Activated T-cell treated with anti-CD3 and anti-CD28 coated beads for 48 hours (primary cell): ENCODE results near the gene SIK1.
"Not testable (repeated sequence)": the region's sequence is repeated elsewhere in the genome, so short reads cannot be mapped to it uniquely, and the experiment has no call there.

ENCODE experiments used
- DNase-seq: peaks from one replicate; pipeline ENCODE4 v3.0.0-alpha.2; 2020; ENCODE audit warnings: low read depth

The SIK1 gene

DNA sequence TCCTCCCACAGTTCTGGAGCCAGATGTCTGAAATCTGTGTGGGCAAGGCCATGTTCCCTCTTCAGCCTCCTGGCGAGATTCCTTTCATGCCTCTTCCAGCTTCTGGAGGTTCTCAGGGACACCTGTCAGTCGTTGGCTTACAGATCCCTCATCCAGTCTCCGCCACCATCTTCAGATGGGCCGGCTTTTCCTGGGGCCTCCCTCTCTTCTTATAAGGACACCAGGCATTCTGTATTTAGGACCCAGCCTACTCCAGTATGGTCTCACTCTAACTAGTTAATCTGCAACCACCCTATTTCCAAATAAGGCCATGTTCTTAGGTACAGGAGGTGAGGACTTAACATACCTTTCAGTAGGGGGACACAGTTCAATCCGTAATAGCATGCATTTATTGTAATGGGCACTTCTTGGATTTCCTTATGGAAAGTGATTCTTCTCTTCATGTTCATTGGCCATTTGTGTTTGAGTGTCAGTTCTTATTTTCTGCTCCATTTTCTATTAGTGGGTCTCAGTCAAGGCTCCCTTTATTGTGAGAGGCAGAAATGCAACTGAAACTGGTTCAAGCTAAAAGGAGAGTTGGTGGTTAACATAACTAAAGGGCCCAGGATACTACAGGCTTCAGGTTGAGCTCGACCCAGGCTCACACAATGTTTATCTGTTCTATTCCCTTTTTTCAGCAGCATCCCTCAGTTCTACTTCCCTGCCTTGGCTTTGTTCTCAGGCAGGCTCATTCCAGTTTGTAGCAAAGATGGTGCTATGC is 12.6 kb upstream of the SIK1 start:
- not testable (repeated sequence) for DNase-seq

DNA sequence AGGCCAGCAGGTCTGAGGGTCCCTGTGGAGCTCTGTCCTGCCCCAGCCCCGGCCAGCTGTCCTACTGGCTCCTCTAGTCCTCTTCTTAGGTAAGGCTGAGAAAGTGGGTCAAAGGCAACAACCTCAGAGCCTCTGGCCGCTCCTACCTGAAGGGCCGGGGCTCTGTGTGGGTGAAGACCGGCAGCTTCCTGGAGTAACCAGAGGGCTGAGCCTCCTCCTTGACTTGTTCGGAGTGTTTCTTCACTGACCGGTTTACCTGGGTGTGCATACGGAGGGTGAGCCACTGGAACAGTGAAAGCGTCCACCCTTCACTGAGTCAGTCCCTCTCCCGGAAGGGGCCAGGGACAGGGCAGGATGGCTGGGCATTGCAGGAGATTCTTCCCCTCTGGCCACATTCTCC is 9.3 kb upstream of the SIK1 start:
- not testable (repeated sequence) for DNase-seq

DNA sequence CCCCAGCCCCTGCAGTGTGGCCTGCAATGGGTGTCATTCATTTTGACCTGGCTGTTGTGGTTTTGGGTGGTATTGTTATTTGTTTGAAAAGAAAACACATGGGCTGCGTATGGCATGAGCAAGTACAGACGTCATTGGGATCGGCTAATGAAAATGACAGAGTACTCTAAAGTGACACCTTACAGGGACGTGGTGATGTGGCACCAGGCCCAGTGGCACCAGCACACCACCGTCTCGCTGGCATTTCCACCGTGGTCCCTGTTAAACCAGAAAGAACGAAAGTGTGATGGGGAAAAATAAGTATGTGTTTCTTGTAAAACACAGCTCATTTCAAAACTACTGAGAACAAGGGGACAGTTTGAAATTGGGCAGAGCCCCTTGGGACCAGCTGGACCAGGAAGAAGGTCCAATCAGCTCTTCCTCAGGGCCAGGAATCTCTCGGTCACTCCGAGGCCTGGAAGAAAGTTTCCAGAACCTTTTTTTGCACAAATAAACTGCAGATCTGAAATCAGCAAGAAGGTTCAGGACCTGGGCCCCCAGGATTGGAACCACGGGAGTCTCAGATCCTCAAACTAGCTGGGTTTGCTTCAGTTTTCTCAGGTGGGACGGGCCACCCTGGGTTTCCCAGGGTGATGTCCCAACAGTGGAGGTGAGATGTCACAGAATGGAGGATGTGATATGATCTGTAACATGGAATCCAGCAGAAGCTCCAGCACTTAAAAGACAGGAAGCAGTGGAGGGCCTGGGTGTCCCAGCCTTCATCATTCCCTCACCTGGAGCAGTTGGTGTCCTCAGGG is 6.6 kb upstream of the SIK1 start:
- DNase-seq, result not testable (repeated sequence)

DNA sequence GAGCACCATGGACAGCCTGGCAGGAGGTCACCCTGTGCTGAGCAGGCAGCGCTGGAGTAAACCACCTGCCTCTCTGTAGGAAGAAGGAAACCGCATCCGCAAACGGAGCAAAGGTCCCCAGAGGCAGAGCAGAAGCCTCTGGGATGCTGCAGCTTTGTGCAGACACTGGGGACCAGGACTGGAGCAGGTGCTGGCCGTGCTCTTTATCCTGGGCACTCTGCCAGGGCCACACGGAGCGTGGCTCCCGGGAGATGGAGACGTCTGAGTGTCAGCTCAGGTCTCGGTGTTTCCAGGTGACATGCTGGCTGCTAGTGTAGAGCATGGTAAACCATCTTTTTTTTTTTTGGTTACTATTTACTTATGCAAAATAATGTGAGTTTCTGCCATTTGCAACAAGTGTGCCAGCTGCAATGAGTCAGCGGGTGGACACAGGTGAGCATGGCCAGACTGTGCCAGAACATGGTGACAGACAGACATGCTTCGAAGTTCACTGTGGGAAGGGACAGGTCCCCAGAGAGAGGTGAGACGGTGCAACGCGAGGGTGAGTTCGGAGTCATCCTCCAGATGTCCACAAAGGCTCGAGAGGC is 4.0 kb upstream of the SIK1 start:
- DNase-seq, result not testable (repeated sequence)

DNA sequence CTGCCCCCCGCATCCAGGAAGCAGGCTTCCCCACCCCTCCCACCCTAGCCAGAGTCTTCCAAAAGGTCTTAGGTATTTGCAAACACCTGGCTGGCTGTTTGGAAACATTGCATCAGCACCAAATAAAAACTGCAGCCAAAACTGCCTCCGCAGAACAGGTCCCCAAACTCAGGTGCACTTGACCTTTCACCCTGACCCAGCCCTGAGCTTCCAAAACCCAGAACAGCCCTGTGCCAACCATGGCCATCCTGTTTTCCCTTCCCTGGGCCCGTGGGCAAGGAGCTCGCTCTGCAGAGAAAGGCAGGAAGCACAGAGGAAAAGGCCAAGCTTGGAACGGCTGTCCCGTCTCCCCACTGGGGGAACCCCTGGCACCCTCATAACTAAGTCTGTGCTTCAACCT is 2.0 kb upstream of the SIK1 start:
- DNase-seq, result not testable (repeated sequence)

DNA sequence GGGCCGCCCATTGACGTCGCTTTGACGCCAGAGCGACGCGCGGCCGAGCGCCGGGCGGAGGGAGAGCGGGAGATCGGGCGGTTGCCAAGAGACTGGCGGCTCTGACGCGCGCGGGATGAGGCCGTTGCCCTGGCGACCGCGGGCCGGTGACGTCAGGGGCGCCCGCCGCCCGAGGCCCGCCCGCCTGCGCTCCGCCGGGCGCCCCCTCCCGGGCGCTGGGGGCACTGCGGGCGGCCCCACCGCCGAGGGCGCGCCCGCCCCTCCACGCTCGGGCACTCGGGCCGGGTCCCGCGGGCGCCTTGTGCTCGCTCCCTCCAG is 270 bp upstream of the SIK1 start:
- not testable (repeated sequence) for DNase-seq

DNA sequence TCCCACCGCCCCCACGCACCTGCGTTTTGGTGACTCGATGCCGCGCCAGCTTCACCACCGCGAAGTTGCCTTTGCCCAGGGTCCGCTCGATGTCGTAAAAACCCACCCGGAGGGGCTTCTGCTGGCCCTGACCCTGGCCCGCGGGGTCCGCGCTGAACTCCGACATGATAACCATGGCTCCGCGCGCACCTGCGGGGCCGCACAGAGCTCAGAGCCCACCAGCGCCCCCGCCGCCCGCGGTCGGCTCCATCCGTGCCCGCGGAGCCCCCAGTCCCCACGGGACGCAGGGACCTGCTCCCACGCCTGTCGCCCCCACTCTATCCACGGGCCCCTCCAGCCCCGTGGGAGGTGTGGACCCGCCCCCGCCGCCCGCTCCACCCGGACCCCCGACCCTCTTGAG is 927 bp downstream of the SIK1 start:
- DNase-seq, result not testable (repeated sequence)

DNA sequence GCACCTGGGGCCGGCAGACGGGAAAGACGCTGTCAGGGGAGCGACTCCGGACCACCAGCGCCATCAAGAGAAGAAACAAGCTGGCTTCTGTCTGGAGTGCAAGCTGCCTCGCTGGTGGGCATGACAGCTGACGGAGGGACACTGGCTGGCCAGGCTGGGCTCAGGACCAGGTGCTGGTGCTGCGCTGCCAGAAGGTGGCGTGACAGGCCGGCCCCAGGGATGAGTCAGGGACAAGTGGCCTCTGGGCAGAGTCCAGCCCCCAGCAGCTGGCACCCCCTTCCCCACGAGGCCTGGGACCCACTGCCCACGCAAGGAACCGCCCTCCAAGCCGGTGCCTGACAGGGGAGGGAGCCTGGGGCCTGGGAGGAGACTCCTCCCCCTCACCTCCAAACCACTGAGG is 7.5 kb downstream of the SIK1 start:
- DNase-seq, result not testable (repeated sequence)

DNA sequence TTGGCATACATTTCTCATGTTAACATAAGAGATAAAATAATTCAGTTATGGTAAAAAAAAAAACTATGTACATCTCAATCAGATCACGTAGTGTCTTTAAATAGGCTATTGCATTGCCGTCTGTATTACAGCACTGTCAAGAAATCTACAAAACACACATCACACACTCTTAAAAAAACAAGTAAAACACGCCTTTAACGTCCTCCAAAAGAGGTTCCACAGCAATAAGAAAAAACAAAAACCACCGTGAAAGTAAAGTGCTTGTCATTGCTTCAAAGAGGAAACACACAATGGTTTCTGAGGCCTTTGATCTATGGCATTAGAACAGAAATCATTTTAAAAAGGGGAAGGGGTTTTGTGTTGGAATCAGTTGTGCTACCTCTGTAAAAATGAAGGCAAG is 12.4 kb downstream of the SIK1 start:
- DNase-seq, result not testable (repeated sequence)

DNA sequence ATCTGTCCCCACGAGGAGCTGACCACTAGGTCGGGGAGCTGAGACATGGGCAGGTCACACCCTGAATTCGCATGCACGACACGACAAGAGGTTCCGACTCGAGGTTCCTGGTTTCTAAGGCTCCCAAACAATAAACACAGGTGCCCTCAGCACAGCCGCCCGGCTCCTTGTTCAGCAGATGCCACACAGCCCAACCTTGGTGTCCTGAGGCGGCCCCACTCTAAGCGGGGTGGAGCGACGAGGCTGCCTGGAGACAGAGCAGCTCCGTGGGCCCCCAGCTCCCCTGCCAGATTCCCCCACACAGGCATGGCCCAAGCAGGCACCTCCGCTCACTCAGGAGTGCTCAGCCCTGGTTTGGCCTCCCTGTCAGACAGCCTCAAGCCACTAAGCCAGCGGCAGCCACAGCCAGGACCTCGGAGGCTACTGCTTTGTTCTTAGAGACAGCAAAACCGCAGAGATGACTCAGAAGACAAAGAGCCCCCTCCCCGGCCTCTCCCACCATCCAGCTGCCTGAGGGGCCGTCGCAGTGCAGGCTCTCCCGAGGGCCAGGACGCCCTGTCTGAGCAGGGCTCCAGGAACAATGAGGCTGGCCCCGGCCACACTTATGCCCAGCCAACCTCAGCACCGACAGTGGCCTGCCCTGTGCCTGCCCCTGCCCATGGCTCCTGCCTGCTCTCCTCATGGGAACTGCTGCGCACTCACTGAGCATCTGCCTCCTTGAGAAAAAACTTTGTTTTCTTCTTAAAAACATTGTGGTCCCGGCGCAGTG is 14.7 kb downstream of the SIK1 start:
- not testable (repeated sequence) for DNase-seq

DNA sequence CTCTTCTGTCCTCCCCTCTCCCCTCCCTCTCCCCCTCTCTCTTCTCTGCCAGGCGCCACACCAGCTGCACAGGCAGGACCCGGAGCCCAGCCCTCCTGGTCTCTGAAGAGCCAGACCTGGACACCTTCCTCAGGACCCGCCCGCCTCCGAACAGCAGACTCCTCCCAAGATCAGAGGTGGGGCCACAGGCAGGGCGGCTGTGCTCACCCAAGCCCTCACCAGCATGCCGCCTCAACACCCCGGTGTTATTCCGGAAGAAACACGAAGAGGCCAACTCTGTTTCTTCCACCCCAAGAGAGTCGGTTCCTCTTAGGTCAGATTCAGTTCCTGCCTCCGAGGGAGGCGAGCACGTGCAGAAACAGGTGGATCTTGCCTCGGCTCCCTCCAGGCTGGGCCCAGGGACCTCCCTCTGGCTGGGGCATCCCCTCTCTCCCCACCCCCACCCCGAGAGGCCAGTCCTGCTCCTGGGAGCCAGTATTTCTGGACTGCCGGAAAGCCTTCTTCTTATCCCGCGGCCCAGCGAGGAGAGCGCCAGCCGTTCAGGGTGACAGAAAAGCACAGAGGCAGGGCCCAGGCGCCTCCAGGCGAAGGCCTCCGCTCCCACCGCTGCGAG is 16.4 kb downstream of the SIK1 start:
- not testable (repeated sequence) for DNase-seq

DNA sequence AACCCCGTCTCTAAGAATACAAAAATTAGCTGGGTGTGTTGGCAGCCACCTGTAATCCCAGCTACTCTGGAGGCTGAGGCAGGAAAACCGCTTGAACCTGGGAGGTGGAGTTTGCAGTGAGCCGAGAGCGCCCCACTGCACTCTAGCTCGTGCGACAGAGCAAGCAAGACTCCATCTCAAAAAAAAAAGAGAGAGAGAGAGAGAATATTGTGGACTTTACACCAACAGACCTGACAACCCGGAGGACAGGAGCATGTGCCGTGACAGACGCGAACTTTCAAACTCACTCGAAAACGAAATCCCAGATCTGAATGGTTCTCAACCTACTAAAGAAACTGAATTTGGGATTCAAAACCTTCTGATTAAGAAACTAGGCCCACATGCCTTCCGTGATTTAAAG is 19.8 kb downstream of the SIK1 start:
- not testable (repeated sequence) for DNase-seq

DNA sequence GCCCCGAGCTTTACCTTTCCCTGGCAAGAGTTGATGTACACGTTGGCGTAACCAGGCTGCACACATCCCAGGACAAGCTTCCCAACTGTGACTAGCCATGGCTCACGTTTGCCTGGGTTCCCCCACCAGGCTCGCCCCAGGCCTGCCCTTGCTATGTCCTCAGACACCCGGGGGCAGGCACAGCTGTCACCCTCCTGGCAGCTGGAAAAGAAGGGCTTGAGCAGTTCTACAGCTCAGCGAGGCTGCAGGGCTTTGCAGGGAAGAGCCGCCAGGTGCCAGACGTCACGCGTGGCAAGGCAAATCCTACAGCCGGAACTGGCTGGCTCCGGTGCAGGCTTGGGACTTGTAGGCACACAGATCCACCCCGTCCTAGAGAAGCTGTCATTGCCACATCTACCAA is 22.5 kb downstream of the SIK1 start:
- DNase-seq, result not testable (repeated sequence)

DNA sequence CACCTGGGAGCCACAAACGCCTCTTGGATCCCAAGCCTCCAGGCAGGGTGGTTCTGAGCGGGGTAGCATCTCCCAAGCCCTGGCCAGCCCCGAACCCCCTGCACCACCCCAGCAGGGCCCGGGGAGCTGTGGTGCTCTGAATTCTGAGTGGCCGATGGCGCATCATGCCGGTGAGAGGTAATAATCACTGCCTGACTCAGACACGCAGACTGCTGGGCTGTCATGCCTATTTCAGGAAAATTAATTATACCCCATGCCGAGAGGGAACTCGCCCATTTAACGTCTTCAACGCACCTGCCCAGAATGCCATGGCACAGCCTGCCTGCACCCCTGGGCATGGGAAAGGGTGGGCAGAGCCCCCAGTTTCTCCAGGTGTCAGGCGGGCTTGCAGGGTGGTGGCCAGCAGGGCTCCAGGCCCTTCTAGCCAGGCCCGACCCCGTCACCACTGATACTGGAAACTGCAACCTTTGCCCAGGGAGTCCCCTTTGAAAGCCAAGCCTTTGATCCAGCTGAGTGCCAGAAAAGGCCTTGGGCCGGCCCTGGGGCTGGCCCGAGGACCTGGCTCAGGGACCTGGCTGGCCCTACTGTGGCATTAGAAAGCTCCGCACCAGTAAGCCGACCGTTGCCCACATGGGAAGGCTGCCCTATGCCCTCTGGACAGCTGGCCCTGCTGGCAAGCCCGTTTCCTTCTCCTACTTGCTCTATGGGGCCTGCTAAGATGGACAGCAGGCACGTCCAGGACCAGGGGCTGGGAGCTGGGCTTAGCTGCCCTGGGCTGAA is 23.1 kb downstream of the SIK1 start:
- DNase-seq, result not testable (repeated sequence)

DNA sequence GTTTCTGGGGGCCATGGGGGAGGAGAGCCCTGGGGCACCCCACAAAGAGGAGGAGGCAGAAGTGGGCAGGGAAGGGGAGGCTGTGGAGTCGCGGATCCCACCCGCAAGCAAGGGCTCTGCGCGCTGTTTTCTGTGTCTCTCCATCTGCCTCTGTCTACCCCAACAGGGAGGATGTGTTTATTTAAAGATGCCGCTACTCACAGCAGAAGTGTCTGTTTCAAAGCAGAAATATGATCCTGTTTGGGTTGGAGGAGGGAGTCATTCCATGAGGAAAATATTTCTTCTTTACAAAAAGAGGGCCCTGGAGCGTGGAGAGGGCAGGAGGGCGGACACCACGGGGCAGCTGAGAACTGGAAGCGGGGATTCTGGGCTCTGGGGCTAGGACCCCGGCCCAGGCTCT is 25.8 kb downstream of the SIK1 start:
- DNase-seq, result not testable (repeated sequence)

DNA sequence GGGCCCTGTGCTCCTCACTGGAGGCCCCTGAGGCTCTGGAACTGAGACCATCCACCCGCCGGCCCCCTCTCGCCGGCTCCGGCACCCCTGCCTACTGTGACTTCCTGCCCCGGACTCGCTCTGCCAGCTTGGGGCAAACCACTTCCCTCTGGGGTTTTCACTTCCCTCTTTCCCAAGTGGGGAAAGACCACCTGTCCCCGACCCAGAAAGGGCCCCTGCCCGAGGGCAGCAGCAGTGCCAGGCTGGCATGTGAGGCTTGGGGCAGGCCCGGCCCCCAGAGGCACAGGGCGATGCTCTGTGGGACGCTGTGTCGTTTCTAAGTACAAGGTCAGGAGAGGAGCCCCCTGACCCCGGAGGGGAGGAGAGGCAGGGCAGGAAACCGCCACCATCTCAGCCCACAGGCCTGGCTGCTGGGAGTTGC is 27.3 kb downstream of the SIK1 start:
- DNase-seq, result not testable (repeated sequence)

DNA sequence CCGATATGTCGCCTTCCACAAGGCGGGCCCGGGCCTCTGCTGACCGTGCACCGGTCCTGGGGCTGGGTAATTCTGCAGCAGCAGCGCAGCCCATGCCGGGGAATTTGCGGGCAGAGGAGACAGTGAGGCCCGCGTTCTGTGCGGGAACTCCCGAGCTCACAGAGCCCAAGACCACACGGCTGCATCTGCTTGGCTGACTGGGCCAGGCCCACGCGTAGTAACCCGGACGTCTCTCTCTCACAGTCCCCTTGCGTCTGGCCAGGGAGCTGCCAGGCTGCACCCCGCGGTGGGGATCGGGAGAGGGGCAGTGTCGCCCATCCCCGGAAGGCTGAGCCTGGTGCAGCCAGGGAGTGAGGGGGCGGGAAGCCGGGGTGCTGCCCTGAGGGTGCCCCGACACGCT is 27.8 kb downstream of the SIK1 start:
- DNase-seq, result not testable (repeated sequence)

DNA sequence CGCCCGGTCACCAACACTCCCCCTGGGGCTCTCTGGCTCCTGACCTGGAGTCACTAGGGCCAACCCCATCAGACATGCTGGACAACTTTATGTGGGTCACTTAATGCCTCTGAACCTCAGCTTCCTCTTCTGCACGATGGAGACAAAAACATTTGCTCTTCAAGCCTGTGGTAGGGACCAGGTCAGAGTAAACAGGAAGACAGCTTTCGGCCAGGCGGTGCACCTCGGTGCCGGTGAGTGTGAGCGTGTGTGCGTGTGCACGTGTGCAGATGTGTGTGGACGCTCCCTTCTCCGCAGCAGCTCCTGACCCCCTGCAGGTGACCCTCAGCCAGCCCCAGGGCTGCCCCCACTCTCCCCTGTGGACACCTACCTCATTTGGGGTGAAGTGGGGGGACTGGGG is 28.4 kb downstream of the SIK1 start:
- not testable (repeated sequence) for DNase-seq

DNA sequence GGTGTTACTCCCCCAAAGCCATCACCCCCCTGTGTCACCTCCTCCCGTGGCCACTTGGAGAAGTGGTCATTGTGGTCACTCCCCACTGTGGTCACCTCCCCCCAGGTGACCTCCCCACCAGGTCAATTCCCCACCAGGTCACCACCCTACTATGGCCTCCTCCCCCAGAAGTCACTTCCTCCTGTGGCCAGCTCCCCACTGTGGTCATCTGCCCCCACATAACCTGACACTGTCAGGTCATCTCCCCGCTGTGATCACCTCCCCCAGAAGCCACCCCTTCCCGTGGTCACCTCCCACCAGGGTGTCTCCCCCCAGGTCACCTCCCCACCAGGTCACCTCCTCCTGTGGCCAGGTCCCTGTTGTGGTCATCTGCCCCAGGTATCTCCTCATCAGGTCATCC is 28.9 kb downstream of the SIK1 start:
- not testable (repeated sequence) for DNase-seq

DNA sequence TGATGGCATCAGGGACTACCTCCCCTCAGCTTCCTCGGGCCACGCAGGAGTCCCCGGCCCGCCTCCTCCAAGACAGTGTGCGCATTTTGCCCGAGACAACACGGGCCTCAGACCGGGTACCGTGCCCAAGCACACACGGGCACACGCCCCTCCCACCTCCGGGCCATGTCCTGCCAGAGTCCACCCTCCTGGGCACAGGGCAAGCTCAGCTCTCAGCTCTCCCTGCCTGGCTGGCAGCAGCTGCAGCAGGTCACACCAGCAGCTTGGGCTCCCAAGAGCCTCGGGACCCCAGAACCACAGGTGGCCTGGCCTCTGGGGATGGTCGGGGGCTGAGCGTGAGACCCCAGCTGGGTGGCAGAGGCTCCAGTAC is 29.5 kb downstream of the SIK1 start:
- DNase-seq, result not testable (repeated sequence)
